22Rv1 (cell line): ENCODE data around the gene SCN4B.

Experiments used
- CTCF ChIP-seq: fragments of 450-650 bp; IDR thresholded peaks from 2 replicates; pipeline ENCODE4 v1.5.1; 2017; ENCODE audit warnings: mild to moderate bottlenecking
- ZFX ChIP-seq: fragments of 450-650 bp; IDR thresholded peaks from 2 replicates; pipeline ENCODE4 v1.6.1; 2017; ENCODE audit warnings: antibody characterized with exemption, borderline replicate concordance

DNA sequence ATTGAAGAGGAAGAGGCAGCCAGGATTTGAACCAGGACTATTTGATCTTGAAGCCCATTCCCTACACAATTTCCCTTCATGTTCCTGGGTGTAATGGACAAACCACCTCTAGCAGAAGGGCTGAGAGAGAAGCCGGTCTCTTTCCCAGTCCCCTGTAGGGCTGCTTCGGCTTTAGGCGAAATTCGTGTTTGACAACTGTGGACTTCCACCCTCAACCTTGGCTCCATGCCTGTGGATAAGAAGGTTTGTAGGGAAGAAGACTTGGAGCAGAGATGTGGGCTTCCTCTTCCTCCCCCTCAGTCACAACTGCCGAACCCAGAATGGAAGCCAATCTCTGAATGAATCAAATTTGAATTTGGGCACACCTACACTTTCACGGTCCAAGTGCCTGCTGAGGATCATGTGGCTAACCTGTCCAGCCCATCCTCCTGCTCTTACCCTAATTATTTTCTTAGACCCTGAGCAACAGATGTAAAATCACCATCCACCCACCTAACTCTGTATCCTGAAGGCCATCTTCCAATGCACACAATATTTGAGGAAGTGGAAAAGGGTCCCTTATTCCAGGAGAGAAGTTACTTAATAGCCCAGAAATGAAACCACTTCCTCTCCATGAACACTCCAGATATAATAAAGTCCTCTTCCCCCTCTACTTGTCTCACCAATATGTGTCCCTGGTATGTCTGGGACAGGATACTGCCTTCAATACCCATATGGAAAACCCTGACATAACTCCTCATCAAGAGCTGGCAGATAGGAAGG is 33.9 kb upstream of the SCN4B start:
- TF ChIP-seq CTCF, result no peak
- no peak for TF ChIP-seq ZFX
